Nephron progenitor cell (in vitro differentiated cells): ENCODE data around the gene MRGPRF.

Source experiments
- DNase-seq: peaks from one replicate; pipeline ENCODE4 v3.0.0; 2021
- H3K27ac Mint-ChIP-seq: 2 replicates; pipeline ENCODE4 v1.8.0; 2021; ENCODE audit warnings: mild to moderate bottlenecking, moderate library complexity, mixed read lengths
- H3K27me3 Mint-ChIP-seq: 2 replicates; pipeline ENCODE4 v1.8.0; 2021; ENCODE audit warnings: mild to moderate bottlenecking, low read depth, mixed read lengths; ENCODE audit not compliant: poor library complexity
- H3K36me3 Mint-ChIP-seq: 2 replicates; pipeline ENCODE4 v1.8.0; 2021; ENCODE audit warnings: low read depth, mixed read lengths
- H3K4me1 Mint-ChIP-seq: 2 replicates; pipeline ENCODE4 v1.8.0; 2021; ENCODE audit warnings: mixed read lengths
- H3K4me3 Mint-ChIP-seq: 2 replicates; pipeline ENCODE4 v1.8.0; 2021; ENCODE audit warnings: mild to moderate bottlenecking, moderate library complexity, mixed read lengths
- H3K9me3 Mint-ChIP-seq: 2 replicates; pipeline ENCODE4 v1.8.0; 2021; ENCODE audit warnings: mild to moderate bottlenecking, moderate library complexity, mixed read lengths
- CTCF ChIP-seq: fragments of 200-600 bp; sonication (generic); IDR thresholded peaks from 2 replicates; pipeline ENCODE4 v1.5.0; 2021; ENCODE audit warnings: antibody characterized with exemption

MRGPRF gene

DNA sequence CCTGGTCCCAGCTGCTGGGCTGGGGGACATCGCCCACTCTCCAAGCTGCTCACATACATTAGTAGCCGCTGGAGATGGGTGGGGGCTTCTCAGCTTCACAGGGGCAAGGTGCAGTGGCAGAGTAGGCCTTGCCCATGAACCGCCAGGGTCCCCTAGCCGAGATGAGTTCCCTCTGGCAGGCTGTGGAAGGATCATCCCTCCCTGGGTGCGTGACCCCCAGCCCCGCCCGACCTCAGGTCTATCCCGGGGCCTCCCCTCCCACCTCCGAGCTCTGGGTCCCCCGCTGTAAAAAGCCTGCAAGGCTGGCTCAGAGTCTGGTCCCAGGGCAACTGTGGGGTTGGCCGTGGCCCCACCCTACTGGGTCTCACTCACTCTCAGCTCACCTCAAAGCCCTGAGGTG, 20.4 kb upstream of the MRGPRF start:
- no peaks in the 10 kb centered on the region for H3K36me3 Mint-ChIP-seq
- no peak for DNase-seq
- no peak overlapping the region for H3K27ac Mint-ChIP-seq
- H3K4me1 Mint-ChIP-seq = peaks cover 33% of the 10 kb centered on the region
- no peaks in the 10 kb centered on the region for H3K9me3 Mint-ChIP-seq
- no peak for TF ChIP-seq CTCF
- H3K27me3 Mint-ChIP-seq = peaks cover 7% of the 10 kb centered on the region
- H3K4me3 Mint-ChIP-seq = no peak overlapping the region

DNA sequence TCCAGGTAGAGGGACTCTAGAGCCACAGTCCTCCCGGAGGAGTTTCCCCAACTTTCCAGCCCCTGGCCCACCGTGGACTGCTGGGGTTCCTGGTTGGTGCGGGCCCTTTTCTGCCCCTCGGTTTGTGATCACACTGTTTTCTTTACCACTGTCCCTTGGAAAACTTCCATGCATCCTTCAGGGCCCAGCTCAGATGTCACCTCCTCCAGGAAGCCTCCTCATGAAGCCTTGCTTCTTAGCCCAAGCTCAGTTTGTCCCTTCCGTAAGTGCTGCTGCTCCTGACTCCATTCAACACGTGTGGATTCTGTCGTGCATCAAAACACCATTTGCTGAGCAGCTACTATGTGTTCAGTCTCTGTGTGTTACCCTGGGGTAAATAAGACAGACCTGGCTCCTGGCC, 19.8 kb upstream of the MRGPRF start:
- H3K27me3 Mint-ChIP-seq = peaks cover 7% of the 10 kb centered on the region
- peaks cover 31% of the 10 kb centered on the region for H3K4me1 Mint-ChIP-seq
- no peak overlapping the region for H3K27ac Mint-ChIP-seq
- no peak for DNase-seq
- H3K36me3 Mint-ChIP-seq = no peaks in the 10 kb centered on the region
- H3K9me3 Mint-ChIP-seq = no peaks in the 10 kb centered on the region
- H3K4me3 Mint-ChIP-seq = no peak overlapping the region
- TF ChIP-seq CTCF = no peak

GRCh38 chr11:69030301-69030700, 17.3 kb upstream of the MRGPRF start:
- Mint-ChIP-seq H3K27ac (no peak overlapping the region), H3K27me3 (peaks cover 9% of the 10 kb centered on the region), H3K4me1 (peaks cover 16% of the 10 kb centered on the region), H3K9me3 (no peaks in the 10 kb centered on the region), H3K36me3 (no peaks in the 10 kb centered on the region), H3K4me3 (no peak overlapping the region)
- no peak for TF ChIP-seq CTCF
- DNase-seq = no peak

- TF ChIP-seq CTCF = no peak
- no peak overlapping the region for H3K4me3 Mint-ChIP-seq
- H3K4me1 Mint-ChIP-seq = no peaks in the 10 kb centered on the region
- no peaks in the 10 kb centered on the region for H3K36me3 Mint-ChIP-seq
- DNase-seq = no peak
- no peak overlapping the region for H3K27ac Mint-ChIP-seq
- H3K27me3 Mint-ChIP-seq = peaks cover 15% of the 10 kb centered on the region
- H3K9me3 Mint-ChIP-seq = no peaks in the 10 kb centered on the region
Observed at GRCh38 chr11:69027704-69028372, 14.8 kb upstream of the MRGPRF start.

DNA sequence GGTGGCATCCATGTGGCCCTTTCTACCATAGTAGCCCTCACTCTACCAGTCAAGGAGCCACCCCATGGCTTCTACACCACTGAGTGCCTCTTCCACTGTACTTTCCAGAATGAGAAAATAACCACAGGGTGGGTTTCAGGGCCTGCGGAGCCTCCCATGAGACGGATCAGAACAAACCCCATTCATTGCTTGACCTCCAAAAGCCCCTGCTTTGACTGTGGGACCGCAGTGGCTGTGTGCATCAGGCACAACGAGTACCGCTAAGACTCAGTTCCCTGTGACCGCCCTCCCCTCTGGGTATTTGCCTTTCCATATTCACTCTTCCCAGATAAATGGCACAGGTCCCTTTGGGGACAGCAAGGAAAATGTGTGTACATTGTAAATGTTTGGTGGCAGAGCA, 11.5 kb upstream of the MRGPRF start:
- no peak for TF ChIP-seq CTCF
- H3K4me3 Mint-ChIP-seq = no peak overlapping the region
- H3K27ac Mint-ChIP-seq = no peak overlapping the region
- H3K9me3 Mint-ChIP-seq = no peaks in the 10 kb centered on the region
- no peak for DNase-seq
- peaks cover 19% of the 10 kb centered on the region for H3K27me3 Mint-ChIP-seq
- H3K4me1 Mint-ChIP-seq = peaks cover 14% of the 10 kb centered on the region
- no peaks in the 10 kb centered on the region for H3K36me3 Mint-ChIP-seq

DNA sequence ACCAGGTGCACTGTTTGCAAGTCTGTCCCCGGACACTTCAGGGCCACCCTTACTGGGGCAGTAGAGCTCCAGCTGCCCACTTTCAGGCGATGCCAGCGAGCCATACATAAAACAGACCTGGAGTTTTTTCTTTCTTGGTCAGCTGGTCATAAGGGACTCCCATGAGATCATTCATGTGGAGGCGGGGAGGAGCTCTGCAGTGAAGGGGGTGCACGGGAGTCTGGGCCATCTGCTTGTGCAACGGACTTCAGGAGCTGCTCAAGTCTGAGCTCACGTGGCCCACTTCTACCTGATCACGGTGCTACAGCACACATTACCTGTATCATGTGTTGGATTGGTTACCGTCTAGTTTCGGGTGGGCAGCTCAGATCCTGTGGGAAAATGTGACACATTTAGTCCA, 9.2 kb upstream of the MRGPRF start:
- H3K27ac Mint-ChIP-seq = no peak overlapping the region

More for the DNA sequence above, 9.2 kb upstream of the MRGPRF start:
- Mint-ChIP-seq H3K27me3 (peaks cover 27% of the 10 kb centered on the region), H3K4me1 (peaks cover 17% of the 10 kb centered on the region), H3K4me3 (no peak overlapping the region), H3K9me3 (no peaks in the 10 kb centered on the region), H3K36me3 (no peaks in the 10 kb centered on the region)
- no peak for TF ChIP-seq CTCF
- no peak for DNase-seq
